ENCODE data around the gene CABCOCO1.

Gene CABCOCO1

GRCh38 chr10:61804414-61804813, 141.7 kb downstream of the CABCOCO1 start:
- Mint-ChIP-seq H3K36me3 (ENCODE audit: low read depth) (no peaks in the 10 kb centered on the region), H3K27me3 (no peaks in the 10 kb centered on the region), H3K4me1 (ENCODE audit: low read depth) (peaks cover 6% of the 10 kb centered on the region), H3K27ac (no peak overlapping the region), H3K4me3 (no peak overlapping the region), H3K9me3 (no peaks in the 10 kb centered on the region)
- no peak for DNase-seq

- Mint-ChIP-seq H3K27me3 (no peaks in the 10 kb centered on the region), H3K9me3 (no peaks in the 10 kb centered on the region), H3K4me3 (no peak overlapping the region), H3K4me1 (ENCODE audit: low read depth) (peaks cover 6% of the 10 kb centered on the region), H3K27ac (no peak overlapping the region), H3K36me3 (ENCODE audit: low read depth) (no peaks in the 10 kb centered on the region)
- DNase-seq = no peak
Measured at GRCh38 chr10:61805091-61805490, 142.4 kb downstream of the CABCOCO1 start.

GRCh38 chr10:61810263-61810662, 147.5 kb downstream of the CABCOCO1 start:
- no peak for DNase-seq
- Mint-ChIP-seq H3K4me1 (ENCODE audit: low read depth) (peaks cover 4% of the 10 kb centered on the region), H3K4me3 (no peak overlapping the region), H3K9me3 (no peaks in the 10 kb centered on the region), H3K27ac (no peak overlapping the region), H3K36me3 (ENCODE audit: low read depth) (no peaks in the 10 kb centered on the region), H3K27me3 (no peaks in the 10 kb centered on the region)

GRCh38 chr10:61812052-61812721, 149.5 kb downstream of the CABCOCO1 start:
- Mint-ChIP-seq H3K27ac (no peak overlapping the region), H3K9me3 (no peaks in the 10 kb centered on the region), H3K4me1 (ENCODE audit: low read depth) (peaks cover 4% of the 10 kb centered on the region), H3K27me3 (no peaks in the 10 kb centered on the region), H3K36me3 (ENCODE audit: low read depth) (no peaks in the 10 kb centered on the region), H3K4me3 (no peak overlapping the region)
- no peak for DNase-seq

DNA sequence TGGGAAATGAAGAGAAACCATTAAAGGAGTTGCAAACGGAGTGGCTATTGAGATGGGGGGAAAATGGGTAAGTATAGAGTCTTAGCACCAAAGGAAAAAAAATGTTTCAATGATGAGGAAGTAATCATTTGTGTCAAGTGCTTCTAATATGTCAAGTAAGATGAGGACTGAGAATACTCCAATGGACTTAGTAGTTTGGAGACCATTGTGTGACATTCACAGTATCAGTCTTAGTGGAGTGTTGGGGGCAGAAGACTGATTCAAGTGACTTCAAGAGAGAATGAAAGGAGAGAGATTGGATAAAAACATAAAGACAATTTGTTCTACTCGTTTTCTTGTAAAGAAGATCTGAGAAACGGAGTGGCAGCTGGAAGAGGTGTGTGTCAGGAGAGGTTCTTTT, 150.2 kb downstream of the CABCOCO1 start:
- H3K36me3 Mint-ChIP-seq (ENCODE audit: low read depth) = no peaks in the 10 kb centered on the region
- H3K4me3 Mint-ChIP-seq = no peak overlapping the region
- H3K27me3 Mint-ChIP-seq = no peaks in the 10 kb centered on the region
- H3K27ac Mint-ChIP-seq = no peak overlapping the region
- H3K4me1 Mint-ChIP-seq (ENCODE audit: low read depth) = peaks cover 4% of the 10 kb centered on the region
- DNase-seq = no peak
- H3K9me3 Mint-ChIP-seq = no peaks in the 10 kb centered on the region

DNA sequence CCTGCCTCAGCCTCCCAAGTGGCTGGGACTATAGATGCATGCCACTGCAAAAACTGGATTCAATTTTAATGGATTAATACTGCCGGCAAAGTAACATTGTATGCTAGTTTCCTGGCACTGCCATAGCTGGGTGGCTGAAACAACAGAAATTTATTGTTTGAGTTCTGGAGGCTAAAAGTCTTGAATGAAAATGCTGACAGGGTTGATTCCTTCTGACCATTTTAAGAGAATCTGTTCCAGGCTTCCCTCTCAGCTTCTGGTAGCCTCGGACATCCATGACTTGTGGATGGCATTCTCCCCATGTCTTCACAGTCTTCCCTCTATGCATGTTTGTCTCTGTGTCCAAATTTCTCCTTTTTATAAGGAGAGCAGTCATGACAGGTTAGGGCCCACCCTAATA, 151.4 kb downstream of the CABCOCO1 start:
- no peak for DNase-seq
- no peak overlapping the region for H3K27ac Mint-ChIP-seq
- H3K4me1 Mint-ChIP-seq (ENCODE audit: low read depth) = peaks cover 4% of the 10 kb centered on the region
- no peaks in the 10 kb centered on the region for H3K36me3 Mint-ChIP-seq (ENCODE audit: low read depth)
- no peak overlapping the region for H3K4me3 Mint-ChIP-seq
- H3K27me3 Mint-ChIP-seq = no peaks in the 10 kb centered on the region
- no peaks in the 10 kb centered on the region for H3K9me3 Mint-ChIP-seq

GRCh38 chr10:61815496-61815895, 152.8 kb downstream of the CABCOCO1 start:
- Mint-ChIP-seq H3K27me3 (no peaks in the 10 kb centered on the region), H3K4me1 (ENCODE audit: low read depth) (peaks cover 4% of the 10 kb centered on the region), H3K9me3 (no peaks in the 10 kb centered on the region), H3K4me3 (no peak overlapping the region), H3K27ac (no peak overlapping the region), H3K36me3 (ENCODE audit: low read depth) (no peaks in the 10 kb centered on the region)
- no peak for DNase-seq

All from activated T-cell treated with anti-CD3 and anti-CD28 coated beads, Interleukin-2, amount 50 U/mL, for 24 hours (primary cell).